IMR-90 (cell line): ENCODE data around the gene KATNA1.

ENCODE experiments used
- CEBPB ChIP-seq: IDR thresholded peaks from 2 replicates; pipeline ENCODE4 v1.6.1; 2012; ENCODE audit warnings: low read depth, low read length, improper control_type of control experiment
- FOS ChIP-seq: fragments of 150-350 bp; IDR thresholded peaks from 2 replicates; pipeline ENCODE4 v1.6.1; 2016; ENCODE audit warnings: low read depth, low read length
- POLR2A ChIP-seq: IDR thresholded peaks from 2 replicates; pipeline ENCODE4 v1.6.1; 2012; ENCODE audit warnings: mild to moderate bottlenecking, low read depth, low read length
- RAD21 ChIP-seq: IDR thresholded peaks from 2 replicates; pipeline ENCODE4 v1.6.1; 2012; ENCODE audit warnings: low read length, improper control_type of control experiment
- TF ChIP-seq, protein P1 (sequence below): conservative IDR thresholded peaks from 2 replicates; pipeline ENCODE4 v1.5.1; 2012; ENCODE audit warnings: mild to moderate bottlenecking, low read depth, low read length, improper control_type of control experiment

- TF ChIP-seq, protein P1, sequence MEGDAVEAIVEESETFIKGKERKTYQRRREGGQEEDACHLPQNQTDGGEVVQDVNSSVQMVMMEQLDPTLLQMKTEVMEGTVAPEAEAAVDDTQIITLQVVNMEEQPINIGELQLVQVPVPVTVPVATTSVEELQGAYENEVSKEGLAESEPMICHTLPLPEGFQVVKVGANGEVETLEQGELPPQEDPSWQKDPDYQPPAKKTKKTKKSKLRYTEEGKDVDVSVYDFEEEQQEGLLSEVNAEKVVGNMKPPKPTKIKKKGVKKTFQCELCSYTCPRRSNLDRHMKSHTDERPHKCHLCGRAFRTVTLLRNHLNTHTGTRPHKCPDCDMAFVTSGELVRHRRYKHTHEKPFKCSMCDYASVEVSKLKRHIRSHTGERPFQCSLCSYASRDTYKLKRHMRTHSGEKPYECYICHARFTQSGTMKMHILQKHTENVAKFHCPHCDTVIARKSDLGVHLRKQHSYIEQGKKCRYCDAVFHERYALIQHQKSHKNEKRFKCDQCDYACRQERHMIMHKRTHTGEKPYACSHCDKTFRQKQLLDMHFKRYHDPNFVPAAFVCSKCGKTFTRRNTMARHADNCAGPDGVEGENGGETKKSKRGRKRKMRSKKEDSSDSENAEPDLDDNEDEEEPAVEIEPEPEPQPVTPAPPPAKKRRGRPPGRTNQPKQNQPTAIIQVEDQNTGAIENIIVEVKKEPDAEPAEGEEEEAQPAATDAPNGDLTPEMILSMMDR, result peak; percentile 16; the same call in 1 of the 2 replicates
- no peak for TF ChIP-seq FOS
- TF ChIP-seq POLR2A, result no peak
- TF ChIP-seq RAD21, result no peak
- TF ChIP-seq CEBPB, result no peak
These were observed 87.8 kb downstream of the KATNA1 start for GRCh38 chr6:149560736-149561135.
